ENCODE measurements around the gene KIAA0586. TPM values are rescaled to one million over a fixed set of nuclear protein-coding genes. Genes with fewer than 3 reads are reported as not detected.
"Not testable (repeated sequence)": the region's sequence is repeated elsewhere in the genome, so short reads cannot be mapped to it uniquely, and the experiment has no call there.

Gene KIAA0586
- polyA plus RNA-seq, 1 of the 3 experiments (the other 2 are of a cell fraction): 7.5 TPM

DNA sequence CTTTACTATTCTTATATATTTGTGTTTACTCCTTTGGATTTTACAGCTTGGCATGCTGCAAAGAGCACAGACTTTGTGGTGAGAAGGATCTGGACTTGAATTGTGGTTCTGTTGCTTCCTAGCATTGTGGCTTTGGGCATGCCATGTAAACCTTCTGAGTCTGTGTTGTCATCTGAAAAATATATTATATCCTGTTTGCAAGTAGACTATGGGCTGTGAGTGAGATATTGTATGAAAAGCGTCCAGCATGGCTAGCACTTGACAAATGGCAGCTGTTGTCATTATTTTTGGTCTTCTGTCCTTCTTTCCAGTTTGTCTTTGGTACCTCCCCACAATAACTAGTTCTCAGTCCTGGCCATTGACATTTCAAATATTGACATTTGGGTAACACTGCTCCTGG, 148.4 kb downstream of the KIAA0586 start:
- Histone ChIP-seq H3K9me2 (no peaks in the 10 kb centered on the region), H3K9ac (no peak overlapping the region), H3K4me2 (no peak overlapping the region), H3K36me3 (replicated peaks in 1 of 2; ENCODE audit: control insufficient read depth in 1 of 2, insufficient read depth in 2 of 2, low read length in 1 of 2) (no peaks in the 10 kb centered on the region), H3K4me3 (ENCODE audit: low read depth in 2 of 2, low read length in 1 of 2) (no peak overlapping the region), H3F3A (replicated peaks; ENCODE audit: insufficient read depth) (peaks cover 5% of the 10 kb centered on the region), H3K9me3 (no peaks in the 10 kb centered on the region), H3K27me3 (ENCODE audit: insufficient read depth) (no peaks in the 10 kb centered on the region), H4K20me1 (ENCODE audit: insufficient read depth) (no peaks in the 10 kb centered on the region), H3K4me1 (ENCODE audit: control insufficient read depth in 1 of 2, insufficient read depth in 2 of 2, low read depth in 1 of 2, low read length in 1 of 2) (no peaks in the 10 kb centered on the region), H2AFZ (ENCODE audit: low read depth) (no peak overlapping the region), H3K27ac (ENCODE audit: low read depth in 2 of 2, low read length in 1 of 2) (no peak overlapping the region), H3K79me2 (ENCODE audit: insufficient read depth) (no peaks in the 10 kb centered on the region)
- CTCF ChIA-PET: interaction anchor here (0.6 to 1.5 kb wide), 4 partner anchors 24 to 133 kb away, joined by 3 to 4 read pairs (median 3); no protein-coding TSS in a partner anchor
- DNase-seq: no peak
- WGBS (ENCODE audit: low lambda C conversion rate): 0% methylated on average over 1 of the region's 1 CpG
- no peak for TF ChIP-seq FOXM1 (IDR thresholded peaks at IDR 0.05; ENCODE audit: low read depth)
- no peak for TF ChIP-seq USF2 (IDR thresholded peaks at IDR 0.05; ENCODE audit: borderline replicate concordance, low read depth, low read length)
- TF ChIP-seq FOXJ3 (CRISPR knock-in tag; IDR thresholded peaks at IDR 0.05): no peak
- TF ChIP-seq, protein P1, sequence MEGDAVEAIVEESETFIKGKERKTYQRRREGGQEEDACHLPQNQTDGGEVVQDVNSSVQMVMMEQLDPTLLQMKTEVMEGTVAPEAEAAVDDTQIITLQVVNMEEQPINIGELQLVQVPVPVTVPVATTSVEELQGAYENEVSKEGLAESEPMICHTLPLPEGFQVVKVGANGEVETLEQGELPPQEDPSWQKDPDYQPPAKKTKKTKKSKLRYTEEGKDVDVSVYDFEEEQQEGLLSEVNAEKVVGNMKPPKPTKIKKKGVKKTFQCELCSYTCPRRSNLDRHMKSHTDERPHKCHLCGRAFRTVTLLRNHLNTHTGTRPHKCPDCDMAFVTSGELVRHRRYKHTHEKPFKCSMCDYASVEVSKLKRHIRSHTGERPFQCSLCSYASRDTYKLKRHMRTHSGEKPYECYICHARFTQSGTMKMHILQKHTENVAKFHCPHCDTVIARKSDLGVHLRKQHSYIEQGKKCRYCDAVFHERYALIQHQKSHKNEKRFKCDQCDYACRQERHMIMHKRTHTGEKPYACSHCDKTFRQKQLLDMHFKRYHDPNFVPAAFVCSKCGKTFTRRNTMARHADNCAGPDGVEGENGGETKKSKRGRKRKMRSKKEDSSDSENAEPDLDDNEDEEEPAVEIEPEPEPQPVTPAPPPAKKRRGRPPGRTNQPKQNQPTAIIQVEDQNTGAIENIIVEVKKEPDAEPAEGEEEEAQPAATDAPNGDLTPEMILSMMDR (IDR thresholded peaks at IDR 0.05): no peak
- TF ChIP-seq RAD21 (IDR thresholded peaks at IDR 0.05; ENCODE audit: low read length): no peak
- no peak for TF ChIP-seq ELF1 (IDR thresholded peaks at IDR 0.05)
- no peak for TF ChIP-seq RXRA (IDR thresholded peaks at IDR 0.05; ENCODE audit: borderline replicate concordance, low read depth)
- no peak for TF ChIP-seq SIN3A (IDR thresholded peaks at IDR 0.05; ENCODE audit: borderline replicate concordance, low read depth, low read length)
- no peak for TF ChIP-seq EZH2phosphoT487 (IDR thresholded peaks at IDR 0.05; ENCODE audit: borderline replicate concordance, low read depth)
- no peak for TF ChIP-seq FOSL2 (IDR thresholded peaks at IDR 0.05; ENCODE audit: borderline replicate concordance, low read depth)
- no peak for TF ChIP-seq MXI1 (IDR thresholded peaks at IDR 0.05; ENCODE audit: low read depth, low read length)
- TF ChIP-seq GATA2 (CRISPR knock-in tag; IDR thresholded peaks at IDR 0.05): no peak
- TF ChIP-seq POLR2AphosphoS5 (IDR thresholded peaks at IDR 0.05; ENCODE audit: low read depth, low read length): no peak
- TF ChIP-seq JUND (IDR thresholded peaks at IDR 0.05): no peak
- no peak for TF ChIP-seq USF1 (IDR thresholded peaks at IDR 0.05; ENCODE audit: borderline replicate concordance, low read depth)
- POLR2A ChIA-PET: no interaction called here

- H3K27ac ChIP-seq (ENCODE audit: low read depth in 2 of 2, low read length in 1 of 2); H3K9me3 ChIP-seq; H3K4me3 ChIP-seq (ENCODE audit: low read depth in 2 of 2, low read length in 1 of 2); H3K27me3 ChIP-seq (ENCODE audit: insufficient read depth); H3K9ac ChIP-seq; H3K9me2 ChIP-seq; DNase-seq; H3K36me3 ChIP-seq (replicated peaks in 1 of 2; ENCODE audit: control insufficient read depth in 1 of 2, insufficient read depth in 2 of 2, low read length in 1 of 2); POLR2A ChIA-PET; CTCF ChIA-PET; H3K4me2 ChIP-seq; H2AFZ ChIP-seq (ENCODE audit: low read depth); H3K4me1 ChIP-seq (ENCODE audit: control insufficient read depth in 1 of 2, insufficient read depth in 2 of 2, low read depth in 1 of 2, low read length in 1 of 2); H3K79me2 ChIP-seq (ENCODE audit: insufficient read depth); H4K20me1 ChIP-seq (ENCODE audit: insufficient read depth); H3F3A ChIP-seq (replicated peaks; ENCODE audit: insufficient read depth): not testable (repeated sequence)
These were observed 152.5 kb downstream of the KIAA0586 start for GRCh38 chr14:58580035-58580434.

- H3K9me3 ChIP-seq; H2AFZ ChIP-seq (ENCODE audit: low read depth); H3F3A ChIP-seq (replicated peaks; ENCODE audit: insufficient read depth); POLR2A ChIA-PET; H4K20me1 ChIP-seq (ENCODE audit: insufficient read depth); H3K4me1 ChIP-seq (ENCODE audit: control insufficient read depth in 1 of 2, insufficient read depth in 2 of 2, low read depth in 1 of 2, low read length in 1 of 2); H3K79me2 ChIP-seq (ENCODE audit: insufficient read depth); H3K36me3 ChIP-seq (replicated peaks in 1 of 2; ENCODE audit: control insufficient read depth in 1 of 2, insufficient read depth in 2 of 2, low read length in 1 of 2); CTCF ChIA-PET; H3K4me2 ChIP-seq; DNase-seq; H3K9ac ChIP-seq; H3K27ac ChIP-seq (ENCODE audit: low read depth in 2 of 2, low read length in 1 of 2); H3K27me3 ChIP-seq (ENCODE audit: insufficient read depth); H3K9me2 ChIP-seq; H3K4me3 ChIP-seq (ENCODE audit: low read depth in 2 of 2, low read length in 1 of 2): not testable (repeated sequence)
- 74% methylated on average over 1 of the region's 1 CpG for WGBS (ENCODE audit: low lambda C conversion rate)
These were observed 153.9 kb downstream of the KIAA0586 start for GRCh38 chr14:58581389-58581788.
